ENCODE results near the gene ZNF778.

ZNF778 gene

GRCh38 chr16:89194340-89195311, 22.9 kb upstream of the ZNF778 start:
- DNase-seq: no peak

GRCh38 chr16:89195521-89196171, 21.9 kb upstream of the ZNF778 start:
- no peak for DNase-seq

GRCh38 chr16:89197033-89197632, 20.4 kb upstream of the ZNF778 start:
- DNase-seq: no peak

- DNase-seq: no peak
Observed at GRCh38 chr16:89197633-89198416, 19.7 kb upstream of the ZNF778 start.

GRCh38 chr16:89198417-89199240, 18.9 kb upstream of the ZNF778 start:
- DNase-seq: no peak

GRCh38 chr16:89199241-89200123, 18.0 kb upstream of the ZNF778 start:
- no peak for DNase-seq

- no peak for DNase-seq
Observed at GRCh38 chr16:89200124-89200849, 17.2 kb upstream of the ZNF778 start, which contains the start of gene SLC22A31. TSS of gene SLC22A31 (minus strand) at chr16:89200537. CDS start at chr16:89200501, 36 bp downstream.

GRCh38 chr16:89200850-89201411, 16.6 kb upstream of the ZNF778 start:
- no peak for DNase-seq

GRCh38 chr16:89201439-89202377, 15.8 kb upstream of the ZNF778 start:
- peak; percentile 80 for DNase-seq

GRCh38 chr16:89202422-89203215, 14.9 kb upstream of the ZNF778 start:
- no peak for DNase-seq

- no peak for DNase-seq
Observed at GRCh38 chr16:89207993-89208392, 9.5 kb upstream of the ZNF778 start.

GRCh38 chr16:89209522-89210044, 7.9 kb upstream of the ZNF778 start:
- no peak for DNase-seq

GRCh38 chr16:89210165-89210903, 7.2 kb upstream of the ZNF778 start:
- DNase-seq: no peak

- DNase-seq: no peak
Observed at GRCh38 chr16:89210904-89211515, 6.5 kb upstream of the ZNF778 start.

- DNase-seq: peak; percentile 88
Observed at GRCh38 chr16:89216315-89217137, 977 bp upstream of the ZNF778 start.

- no peak for DNase-seq
Observed at GRCh38 chr16:89217138-89217387, 440 bp upstream of the ZNF778 start.

All from activated CD8-positive, alpha-beta memory T cell treated with anti-CD3 and anti-CD28 coated beads, Interleukin-2, amount 50 U/mL, for 4 hours (primary cell).